ENCODE results near the gene TANGO2. TPM values are rescaled to one million over a fixed set of nuclear protein-coding genes. Genes with fewer than 3 reads are reported as not detected.

The TANGO2 gene
- total and polyA plus RNA-seq, 10 of the 15 experiments (the other 5 are each of a cell fraction or from before 2014, with no cell fraction given) = 4.0 to 24.8 (median 20.9) TPM

- TF ChIP-seq MEF2A (IDR thresholded peaks at IDR 0.05; ENCODE audit: insufficient read depth, low read depth, low read length) (0 out of 2 replicates have a peak, but pooled peaks have one; percentile 7), PML (IDR thresholded peaks at IDR 0.05; ENCODE audit: low read length) (peak; percentile 8; the same call in 1 of the 2 replicates)
These were observed 90.3 kb downstream of the TANGO2 start (continued) for GRCh38 chr22:20111045-20111688.

DNA sequence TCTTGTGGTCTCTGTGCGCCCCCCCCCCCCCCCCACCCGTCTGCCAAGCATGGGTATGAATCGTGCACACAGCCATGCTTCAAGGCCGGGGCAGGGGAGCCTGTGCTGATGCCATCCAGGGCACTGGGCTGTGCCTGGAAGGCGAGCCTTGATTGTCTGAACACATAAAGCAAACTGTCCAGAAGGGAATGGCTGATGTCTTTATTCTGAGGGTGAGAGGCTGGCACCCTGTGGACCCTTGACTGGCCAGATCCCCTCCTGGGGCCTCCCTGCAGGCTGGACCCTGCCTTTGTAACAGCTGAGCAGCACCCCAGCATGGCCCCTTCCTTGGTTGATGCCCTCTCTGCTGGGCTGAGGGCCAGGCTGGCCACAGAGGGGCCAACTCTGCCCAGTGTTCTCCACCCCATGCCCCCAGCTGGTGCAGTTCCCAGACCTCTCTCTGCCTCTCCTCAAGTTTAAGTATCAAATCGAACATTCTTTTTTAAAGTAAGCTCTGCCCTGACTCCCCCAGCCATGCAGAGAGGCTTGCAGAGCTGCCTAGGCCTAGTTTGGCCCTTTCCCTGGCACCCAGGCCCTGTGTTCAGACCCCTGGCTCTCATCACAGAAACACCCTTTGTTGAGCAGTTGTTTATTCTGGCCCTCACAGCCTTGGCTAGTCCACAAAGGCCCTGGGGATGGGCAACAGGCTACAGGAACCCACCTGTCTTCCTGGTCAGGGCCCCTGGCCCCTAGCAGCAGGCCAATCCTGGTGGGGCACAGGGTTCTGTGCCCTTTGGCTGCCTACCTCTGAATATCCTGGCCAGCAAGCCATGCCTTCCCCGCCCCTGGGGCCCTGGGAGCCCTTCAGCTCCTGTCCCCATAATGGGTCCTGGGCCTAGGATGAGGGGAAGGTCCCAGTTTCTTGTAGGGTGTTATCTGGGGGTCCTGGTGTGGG lies 91.0 kb downstream of the TANGO2 start:
- in situ Hi-C loops (cut with MboI) = no loop called here
- RAD21 ChIA-PET (ENCODE audit: unreplicated experiment) = no interaction called here
- FAIRE-seq = no peak
- H4K20me1 ChIP-seq (ENCODE audit: control insufficient read depth, insufficient read depth) = no peaks in the 10 kb centered on the region
- WGBS (ENCODE audit: insufficient coverage, insufficient replicate concordance, low lambda C conversion rate, missing lambda C conversion rate) = 34% methylated on average over 7 of the region's 7 CpGs
- no peak for DNase-seq (ENCODE audit: low read depth, low spot score)
- CTCF ChIA-PET = no interaction called here
- intact Hi-C loops (cut with micrococcal nuclease; ENCODE audit: unreplicated experiment) = no loop called here
- H3K36me3 ChIP-seq (ENCODE audit: control insufficient read depth in 2 of 2, insufficient read depth in 2 of 2, low read length in 1 of 2) = peaks cover 28 to 61% of the 10 kb centered on the region in 2 experiments; a peak in 3 of 4 replicates
- H3K4me1 ChIP-seq (ENCODE audit: control insufficient read depth, insufficient read depth, low read length) = peaks cover 21% of the 10 kb centered on the region
- H3K79me2 ChIP-seq (ENCODE audit: control insufficient read depth, insufficient read depth, low read length) = peaks cover 25% of the 10 kb centered on the region
- H3K27me3 ChIP-seq (replicated peaks in 1 of 2; ENCODE audit: control insufficient read depth in 2 of 2, insufficient read depth in 2 of 2, low read length in 1 of 2) = no peaks in the 10 kb centered on the region
- ATAC-seq = no peak; the same call in 2 of the 3 replicates
- H3K9me3 ChIP-seq (replicated peaks; ENCODE audit: control insufficient read depth, insufficient read depth, low read length) = no peaks in the 10 kb centered on the region
- H3K4me2 ChIP-seq (ENCODE audit: control insufficient read depth, insufficient read depth) = no peak overlapping the region
- POLR2A ChIA-PET = no interaction called here
- no peak overlapping the region for H3K4me3 ChIP-seq
- no peak overlapping the region for H3K9ac ChIP-seq (ENCODE audit: control insufficient read depth, insufficient read depth, low read length)
- BruUV-seq (replicated peaks) = no TSS peak
- peak overlapping the region; percentile 46; the same call in 1 of the 2 replicates for H3K27ac ChIP-seq (ENCODE audit: control insufficient read depth, insufficient read depth)
- H2AFZ ChIP-seq (ENCODE audit: control insufficient read depth, low read depth, low read length) = no peak overlapping the region
- SMC1A ChIA-PET (ENCODE audit: uncharacterized antibody, unreplicated experiment) = no interaction called here
- TF ChIP-seq CBFB (IDR thresholded peaks at IDR 0.05; ENCODE audit: low read depth) (0 out of 2 replicates have a peak, but pooled peaks have one; percentile 16), YY1 (IDR thresholded peaks at IDR 0.05; ENCODE audit: low read depth, low read length) (0 out of 2 replicates have a peak, but pooled peaks have one; percentile 3), RBBP5 (conservative IDR thresholded peaks at IDR 0.05) (no peak), MEF2A (IDR thresholded peaks at IDR 0.05; ENCODE audit: insufficient read depth, low read depth, low read length) (no peak), MTA3 (IDR thresholded peaks at IDR 0.05; ENCODE audit: borderline replicate concordance, low read length) (peak; percentile 19; the same call in 1 of the 2 replicates), TCF12 (IDR thresholded peaks at IDR 0.05; ENCODE audit: low read depth, low read length) (no peak), CTCF (IDR thresholded peaks at IDR 0.05 in 2 of 3, conservative IDR thresholded peaks at IDR 0.05 in 1 of 3; ENCODE audit: control insufficient read depth in 2 of 3, extremely low read depth in 1 of 3, insufficient read depth in 1 of 3, low read depth in 3 of 3, low read length in 3 of 3) (no peak), BMI1 (IDR thresholded peaks at IDR 0.05; ENCODE audit: borderline replicate concordance) (no peak), ZNF622 (IDR thresholded peaks at IDR 0.05) (no peak), BCL3 (IDR thresholded peaks at IDR 0.05; ENCODE audit: borderline replicate concordance, insufficient read depth, low read depth, low read length, poor library complexity, severe bottlenecking) (no peak), TBL1XR1 (IDR thresholded peaks at IDR 0.05; ENCODE audit: low read depth, low read length) (no peak)
- TF ChIP-seq, protein P1, sequence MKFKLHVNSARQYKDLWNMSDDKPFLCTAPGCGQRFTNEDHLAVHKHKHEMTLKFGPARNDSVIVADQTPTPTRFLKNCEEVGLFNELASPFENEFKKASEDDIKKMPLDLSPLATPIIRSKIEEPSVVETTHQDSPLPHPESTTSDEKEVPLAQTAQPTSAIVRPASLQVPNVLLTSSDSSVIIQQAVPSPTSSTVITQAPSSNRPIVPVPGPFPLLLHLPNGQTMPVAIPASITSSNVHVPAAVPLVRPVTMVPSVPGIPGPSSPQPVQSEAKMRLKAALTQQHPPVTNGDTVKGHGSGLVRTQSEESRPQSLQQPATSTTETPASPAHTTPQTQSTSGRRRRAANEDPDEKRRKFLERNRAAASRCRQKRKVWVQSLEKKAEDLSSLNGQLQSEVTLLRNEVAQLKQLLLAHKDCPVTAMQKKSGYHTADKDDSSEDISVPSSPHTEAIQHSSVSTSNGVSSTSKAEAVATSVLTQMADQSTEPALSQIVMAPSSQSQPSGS (IDR thresholded peaks at IDR 0.05; ENCODE audit: low read length) = 0 out of 2 replicates have a peak, but pooled peaks have one; percentile 23
